Neural progenitor cell (in vitro differentiated cells): ENCODE measurements around the gene PTGER4. TPM values are rescaled to one million over a fixed set of nuclear protein-coding genes. Genes with fewer than 3 reads are reported as not detected.
"Not testable (repeated sequence)": the region's sequence is repeated elsewhere in the genome, so short reads cannot be mapped to it uniquely, and the experiment has no call there.

Experiments used
- DNase-seq: peaks from one replicate; pipeline ENCODE4 v3.0.0-alpha.2; 2016; ENCODE audit warnings: low spot score
- H2AFZ ChIP-seq: fragments of 200-600 bp; sonication (generic); replicated peaks from 2 replicates; pipeline ENCODE4 v1.6.1; 2016; ENCODE audit warnings: antibody characterized with exemption
- H3F3A ChIP-seq: fragments of 200-600 bp; sonication (generic); 2 replicates; pipeline ENCODE4 v1.6.1; 2016; ENCODE audit warnings: antibody characterized with exemption, low read depth
- H3K27ac ChIP-seq: fragments of 200-600 bp; sonication (generic); 2 replicates; pipeline ENCODE4 v1.5.1; 2016; ENCODE audit warnings: mild to moderate bottlenecking
- H3K27me3 ChIP-seq: fragments of 200-600 bp; sonication (generic); 2 replicates; pipeline ENCODE4 v1.6.1; 2016; ENCODE audit warnings: mild to moderate bottlenecking, moderate library complexity
- H3K36me3 ChIP-seq: fragments of 200-600 bp; sonication (generic); 2 replicates; pipeline ENCODE4 v1.5.1; 2016
- H3K4me1 ChIP-seq: fragments of 200-600 bp; sonication (generic); 2 replicates; pipeline ENCODE4 v1.6.1; 2016; ENCODE audit warnings: mixed run types
- H3K4me2 ChIP-seq: fragments of 200-600 bp; sonication (generic); 2 replicates; pipeline ENCODE4 v1.6.1; 2016
- H3K4me3 ChIP-seq: fragments of 200-600 bp; sonication (generic); 2 replicates; pipeline ENCODE4 v1.5.1; 2016
- H3K79me2 ChIP-seq: fragments of 200-600 bp; sonication (generic); 2 replicates; pipeline ENCODE4 v1.6.1; 2016; ENCODE audit warnings: low read depth
- H3K9ac ChIP-seq: fragments of 200-600 bp; sonication (generic); 2 replicates; pipeline ENCODE4 v1.6.1; 2016
- H3K9me3 ChIP-seq: fragments of 200-600 bp; sonication (generic); 2 replicates; pipeline ENCODE4 v1.5.1; 2016; ENCODE audit warnings: low read depth
- H4K20me1 ChIP-seq: fragments of 200-600 bp; sonication (generic); 2 replicates; pipeline ENCODE4 v1.6.1; 2016; ENCODE audit warnings: low read depth
- H3K27ac Mint-ChIP-seq: 3 replicates; pipeline ENCODE4 v1.8.0; 2021; ENCODE audit warnings: mixed read lengths
- H3K27me3 Mint-ChIP-seq: 2 replicates; pipeline ENCODE4 v1.8.0; 2022; ENCODE audit warnings: low read depth, mild to moderate bottlenecking, inconsistent platforms, moderate library complexity, mixed read lengths; ENCODE audit not compliant: insufficient read depth
- H3K36me3 Mint-ChIP-seq: 3 replicates; pipeline ENCODE4 v1.8.0; 2021; ENCODE audit warnings: mixed read lengths
- H3K4me1 Mint-ChIP-seq: 3 replicates; pipeline ENCODE4 v1.8.0; 2021; ENCODE audit warnings: mixed read lengths
- H3K4me3 Mint-ChIP-seq: 3 replicates; pipeline ENCODE4 v1.8.0; 2021; ENCODE audit warnings: mild to moderate bottlenecking, moderate library complexity, mixed read lengths
- H3K9me3 Mint-ChIP-seq: 3 replicates; pipeline ENCODE4 v1.8.0; 2020; ENCODE audit warnings: mixed read lengths
- EZH2 ChIP-seq: fragments of 200-600 bp; sonication (generic); IDR thresholded peaks from 2 replicates; pipeline ENCODE4 v1.6.1; 2017; ENCODE audit warnings: antibody characterized with exemption, mild to moderate bottlenecking, moderate library complexity
- EZH2phosphoT487 ChIP-seq: fragments of 200-600 bp; sonication (generic); IDR thresholded peaks from 2 replicates; pipeline ENCODE4 v1.6.1; 2017; ENCODE audit warnings: antibody characterized with exemption
- total RNA-seq: library from RNA; depleted of rRNA; stranded (reverse); fragments of >200 nt; gene quantifications from 2 replicates; pipeline ENCODE4 v1.2.3, GENCODE V29; 2015; ENCODE audit warnings: low replicate concordance
- TF ChIP-seq, protein P1 (sequence below): fragments of 200-600 bp; sonication (generic); IDR thresholded peaks from 2 replicates; pipeline ENCODE4 v1.5.1; 2017; ENCODE audit warnings: antibody characterized with exemption, mild to moderate bottlenecking

Gene PTGER4
- total RNA-seq, 1 donor from 2014 or later = not detected

DNA sequence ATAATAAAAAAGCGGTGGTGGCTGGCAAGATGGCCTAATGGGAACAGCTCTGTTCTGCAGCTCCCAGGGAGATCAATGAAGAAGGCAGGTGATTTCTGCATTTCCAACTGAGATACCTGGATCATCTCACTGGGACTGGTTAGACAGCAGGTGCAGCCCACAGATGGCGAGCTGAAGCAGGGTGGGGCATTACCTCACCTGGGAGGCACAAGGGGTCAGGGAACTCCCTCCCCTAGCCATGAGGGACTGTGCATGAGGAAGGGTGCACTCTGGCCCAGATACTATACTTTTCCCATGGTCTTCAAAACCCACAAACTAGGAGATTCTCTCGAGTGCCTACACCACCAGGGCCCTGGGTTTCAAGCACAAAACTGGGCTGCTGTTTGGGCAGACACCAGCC lies 45.6 kb upstream of the PTGER4 start:
- Mint-ChIP-seq H3K4me1 (no peaks in the 10 kb centered on the region), H3K27ac (no peak overlapping the region), H3K27me3 (no peaks in the 10 kb centered on the region), H3K36me3 (no peaks in the 10 kb centered on the region), H3K4me3 (no peak overlapping the region), H3K9me3 (peaks cover 19% of the 10 kb centered on the region)
- Histone ChIP-seq H3K27me3 (no peaks in the 10 kb centered on the region), H3K4me2 (no peak overlapping the region), H3K27ac (no peak overlapping the region), H2AFZ (no peak overlapping the region), H4K20me1 (no peaks in the 10 kb centered on the region), H3K79me2 (no peaks in the 10 kb centered on the region), H3F3A (no peaks in the 10 kb centered on the region), H3K4me1 (no peaks in the 10 kb centered on the region), H3K36me3 (no peaks in the 10 kb centered on the region), H3K9me3 (no peaks in the 10 kb centered on the region), H3K4me3 (no peak overlapping the region), H3K9ac (no peak overlapping the region)
- DNase-seq = no peak
- no peak for TF ChIP-seq EZH2
- TF ChIP-seq, protein P1, sequence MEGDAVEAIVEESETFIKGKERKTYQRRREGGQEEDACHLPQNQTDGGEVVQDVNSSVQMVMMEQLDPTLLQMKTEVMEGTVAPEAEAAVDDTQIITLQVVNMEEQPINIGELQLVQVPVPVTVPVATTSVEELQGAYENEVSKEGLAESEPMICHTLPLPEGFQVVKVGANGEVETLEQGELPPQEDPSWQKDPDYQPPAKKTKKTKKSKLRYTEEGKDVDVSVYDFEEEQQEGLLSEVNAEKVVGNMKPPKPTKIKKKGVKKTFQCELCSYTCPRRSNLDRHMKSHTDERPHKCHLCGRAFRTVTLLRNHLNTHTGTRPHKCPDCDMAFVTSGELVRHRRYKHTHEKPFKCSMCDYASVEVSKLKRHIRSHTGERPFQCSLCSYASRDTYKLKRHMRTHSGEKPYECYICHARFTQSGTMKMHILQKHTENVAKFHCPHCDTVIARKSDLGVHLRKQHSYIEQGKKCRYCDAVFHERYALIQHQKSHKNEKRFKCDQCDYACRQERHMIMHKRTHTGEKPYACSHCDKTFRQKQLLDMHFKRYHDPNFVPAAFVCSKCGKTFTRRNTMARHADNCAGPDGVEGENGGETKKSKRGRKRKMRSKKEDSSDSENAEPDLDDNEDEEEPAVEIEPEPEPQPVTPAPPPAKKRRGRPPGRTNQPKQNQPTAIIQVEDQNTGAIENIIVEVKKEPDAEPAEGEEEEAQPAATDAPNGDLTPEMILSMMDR = no peak
- TF ChIP-seq EZH2phosphoT487 = no peak

DNA sequence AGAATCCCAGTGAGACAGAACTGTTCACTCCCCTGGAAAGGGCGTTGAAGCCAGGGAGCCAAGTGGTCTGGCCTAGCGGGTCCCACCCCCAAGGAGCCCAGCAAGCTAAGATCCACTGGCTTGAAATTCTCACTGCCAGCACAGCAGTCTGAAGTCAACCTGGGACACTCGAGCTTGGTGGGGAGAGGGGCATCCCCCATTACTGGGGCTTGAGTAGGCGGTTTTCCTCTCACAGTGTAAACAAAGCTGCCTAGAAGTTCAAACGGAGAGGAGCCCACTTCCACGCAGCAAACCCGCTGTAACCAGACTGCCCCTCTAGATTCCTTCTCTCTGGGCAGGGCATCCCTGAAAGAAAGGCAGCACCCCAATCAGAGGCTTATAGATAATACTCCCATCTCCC lies 45.1 kb upstream of the PTGER4 start:
- no peak overlapping the region for H3K4me3 Mint-ChIP-seq
- Histone ChIP-seq H3K36me3 (no peaks in the 10 kb centered on the region), H3F3A (no peaks in the 10 kb centered on the region), H3K4me1 (no peaks in the 10 kb centered on the region), H3K9me3 (no peaks in the 10 kb centered on the region), H3K27me3 (no peaks in the 10 kb centered on the region), H3K4me2 (no peak overlapping the region), H3K79me2 (no peaks in the 10 kb centered on the region), H3K27ac (no peak overlapping the region), H3K4me3 (no peak overlapping the region), H4K20me1 (no peaks in the 10 kb centered on the region), H2AFZ (no peak overlapping the region), H3K9ac (no peak overlapping the region)
- H3K9me3 Mint-ChIP-seq = peaks cover 20% of the 10 kb centered on the region
- H3K4me1 Mint-ChIP-seq = no peaks in the 10 kb centered on the region
- TF ChIP-seq EZH2phosphoT487 (no peak), EZH2 (no peak)
- TF ChIP-seq, protein P1 = no peak
- no peak for DNase-seq
- no peak overlapping the region for H3K27ac Mint-ChIP-seq
- H3K27me3 Mint-ChIP-seq = no peaks in the 10 kb centered on the region
- H3K36me3 Mint-ChIP-seq = no peaks in the 10 kb centered on the region

DNA sequence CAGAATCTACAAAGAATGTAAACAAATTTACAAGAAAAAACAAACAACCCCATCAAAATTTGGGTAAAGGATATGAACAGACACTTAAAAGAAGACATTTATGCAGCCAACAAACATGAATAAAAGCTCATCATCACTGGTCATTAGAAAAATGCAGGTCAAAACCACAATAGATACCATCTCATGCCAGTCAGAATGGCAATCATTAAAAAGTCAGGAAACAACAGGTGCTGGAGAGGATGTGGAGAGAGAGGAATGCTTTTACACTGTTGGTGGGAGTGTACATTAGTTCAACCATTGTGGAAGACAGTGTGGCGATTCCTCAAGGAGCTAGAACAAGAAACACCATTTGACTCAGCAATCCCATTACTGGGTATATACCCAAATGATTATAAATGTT lies 40.2 kb upstream of the PTGER4 start:
- H3K79me2 ChIP-seq, H3F3A ChIP-seq, H3K9ac ChIP-seq, H3K36me3 ChIP-seq, H2AFZ ChIP-seq, DNase-seq, H3K4me1 ChIP-seq, H3K9me3 ChIP-seq, H3K27me3 Mint-ChIP-seq, H3K27ac ChIP-seq, H3K27ac Mint-ChIP-seq, H3K4me1 Mint-ChIP-seq, H3K4me3 ChIP-seq, H3K27me3 ChIP-seq, H3K36me3 Mint-ChIP-seq, H3K4me3 Mint-ChIP-seq, H4K20me1 ChIP-seq, H3K4me2 ChIP-seq: not testable (repeated sequence)
- peaks cover 20% of the 10 kb centered on the region for H3K9me3 Mint-ChIP-seq

DNA sequence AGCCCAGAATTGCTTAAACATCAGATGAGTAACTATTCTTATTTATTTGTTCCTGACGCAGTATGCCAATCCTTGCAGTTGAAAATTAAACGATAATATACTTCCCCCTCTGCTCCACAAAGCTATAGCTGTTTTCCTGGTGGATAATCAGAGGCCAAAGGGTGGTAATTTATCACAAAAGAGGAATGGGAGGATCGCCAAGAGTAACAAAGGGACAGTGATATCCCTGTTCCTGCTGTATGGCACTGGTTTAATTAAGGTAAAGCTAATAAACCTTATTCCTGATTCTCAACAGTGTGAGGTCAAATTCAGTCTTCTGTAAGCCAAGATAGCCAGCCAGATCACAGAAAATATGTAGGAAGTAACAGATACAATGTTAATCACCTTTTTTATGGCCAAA lies 33.4 kb upstream of the PTGER4 start:
- H3K4me1 Mint-ChIP-seq = peaks cover 8% of the 10 kb centered on the region
- H3K27me3 Mint-ChIP-seq = peaks cover 2% of the 10 kb centered on the region
- no peaks in the 10 kb centered on the region for H3K27me3 ChIP-seq
- H3K4me3 ChIP-seq = no peak overlapping the region
- no peaks in the 10 kb centered on the region for H3K36me3 ChIP-seq
- no peaks in the 10 kb centered on the region for H3F3A ChIP-seq
- no peak overlapping the region for H3K4me3 Mint-ChIP-seq
- H3K9ac ChIP-seq = no peak overlapping the region
- H3K27ac ChIP-seq = no peak overlapping the region
- H2AFZ ChIP-seq = no peak overlapping the region
- no peaks in the 10 kb centered on the region for H3K36me3 Mint-ChIP-seq
- DNase-seq = no peak
- no peaks in the 10 kb centered on the region for H3K79me2 ChIP-seq
- H3K9me3 Mint-ChIP-seq = no peaks in the 10 kb centered on the region
- H3K9me3 ChIP-seq = no peaks in the 10 kb centered on the region
- H4K20me1 ChIP-seq = no peaks in the 10 kb centered on the region
- no peak overlapping the region for H3K4me2 ChIP-seq
- H3K27ac Mint-ChIP-seq = no peak overlapping the region
- no peaks in the 10 kb centered on the region for H3K4me1 ChIP-seq
- TF ChIP-seq EZH2 = no peak
- TF ChIP-seq, protein P1 = no peak
- no peak for TF ChIP-seq EZH2phosphoT487
